ENCODE measurements around the gene TENT5C.

TENT5C gene

GRCh38 chr1:117574161-117574835, 31.6 kb upstream of the TENT5C start:
- peak in 2 of 3 experiments; percentile 29 to 63 for DNase-seq

GRCh38 chr1:117575586-117576225, 30.1 kb upstream of the TENT5C start:
- DNase-seq: no peak

- DNase-seq: no peak
Observed at GRCh38 chr1:117576236-117576635, 29.6 kb upstream of the TENT5C start.

- DNase-seq: no peak
Observed at GRCh38 chr1:117577191-117577885, 28.5 kb upstream of the TENT5C start.

GRCh38 chr1:117578466-117578865, 27.4 kb upstream of the TENT5C start:
- DNase-seq: no peak

- DNase-seq: no peak
Observed at GRCh38 chr1:117579221-117579906, 26.5 kb upstream of the TENT5C start.

- DNase-seq: no peak
Observed at GRCh38 chr1:117580436-117580835, 25.4 kb upstream of the TENT5C start.

- no peak for DNase-seq
Observed at GRCh38 chr1:117580882-117581281, 25.0 kb upstream of the TENT5C start.

- DNase-seq: no peak
Observed at GRCh38 chr1:117581391-117581943, 24.4 kb upstream of the TENT5C start.

GRCh38 chr1:117582451-117582850, 23.4 kb upstream of the TENT5C start:
- DNase-seq: no peak

GRCh38 chr1:117583247-117583646, 22.6 kb upstream of the TENT5C start:
- DNase-seq: no peak

- no peak for DNase-seq
Observed at GRCh38 chr1:117584181-117584580, 21.7 kb upstream of the TENT5C start.

- DNase-seq: no peak
Observed at GRCh38 chr1:117585086-117585485, 20.8 kb upstream of the TENT5C start.

- DNase-seq: no peak
Observed at GRCh38 chr1:117586337-117586736, 19.5 kb upstream of the TENT5C start.

- DNase-seq: no peak
Observed at GRCh38 chr1:117586747-117587498, 18.9 kb upstream of the TENT5C start.

GRCh38 chr1:117587499-117588356, 18.1 kb upstream of the TENT5C start:
- DNase-seq: peak in 1 of 3 experiments; percentile 11

- DNase-seq: no peak
Observed at GRCh38 chr1:117589544-117589943, 16.3 kb upstream of the TENT5C start.

- peak in 2 of 3 experiments; percentile 56 to 72 for DNase-seq
Observed at GRCh38 chr1:117590273-117590925, 15.4 kb upstream of the TENT5C start.

- DNase-seq: peak in 1 of 3 experiments; percentile 9
Observed at GRCh38 chr1:117591252-117591651, 14.6 kb upstream of the TENT5C start.

- DNase-seq: no peak
Observed at GRCh38 chr1:117592155-117592554, 13.7 kb upstream of the TENT5C start.
